NCI-H226 (cell line): Measurements from ENCODE around the gene SLC12A7.
"Not testable (repeated sequence)": the region's sequence is repeated elsewhere in the genome, so short reads cannot be mapped to it uniquely, and the experiment has no call there.

Experiments used
- DNase-seq: peaks from one replicate; pipeline ENCODE4 v3.0.0-alpha.2; 2015

SLC12A7 gene

GRCh38 chr5:1075555-1075881, 36.3 kb downstream of the SLC12A7 start:
- no peak for DNase-seq

DNA sequence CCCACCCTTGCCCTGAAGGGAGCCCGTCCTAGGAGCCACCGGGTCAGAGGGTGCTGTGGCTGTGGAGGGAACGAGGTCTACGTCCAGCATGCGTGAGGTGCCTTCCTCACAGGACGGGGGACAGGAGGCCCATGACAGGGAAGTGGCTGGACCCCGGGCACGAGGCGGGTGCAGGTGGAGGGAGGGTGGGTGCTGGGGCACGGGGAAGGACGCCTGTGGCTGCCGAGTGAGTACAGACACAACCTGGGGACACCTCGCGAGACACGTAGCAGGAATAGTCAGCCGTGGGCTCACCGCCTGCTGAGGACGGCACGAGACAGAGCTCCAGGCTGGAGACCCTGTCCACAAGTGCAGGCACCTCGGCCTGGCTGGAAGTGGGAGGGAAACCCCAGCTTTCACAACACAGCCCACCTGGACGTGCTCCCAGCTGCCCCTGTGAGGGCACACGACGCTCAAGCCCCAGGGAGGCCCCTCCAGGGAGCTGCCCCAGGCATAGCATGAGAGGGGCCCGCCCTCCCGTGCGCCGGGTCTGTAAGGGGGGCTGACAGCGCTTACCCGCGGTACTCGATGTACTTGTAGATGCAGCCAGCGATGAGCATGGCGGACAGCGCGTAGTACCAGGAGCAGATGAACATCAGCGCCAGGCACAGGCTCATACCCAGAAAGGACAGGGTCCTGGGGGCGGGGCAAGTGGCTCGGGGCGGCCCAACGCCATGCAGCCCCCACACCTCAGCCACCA, 36.9 kb downstream of the SLC12A7 start:
- DNase-seq = no peak

DNA sequence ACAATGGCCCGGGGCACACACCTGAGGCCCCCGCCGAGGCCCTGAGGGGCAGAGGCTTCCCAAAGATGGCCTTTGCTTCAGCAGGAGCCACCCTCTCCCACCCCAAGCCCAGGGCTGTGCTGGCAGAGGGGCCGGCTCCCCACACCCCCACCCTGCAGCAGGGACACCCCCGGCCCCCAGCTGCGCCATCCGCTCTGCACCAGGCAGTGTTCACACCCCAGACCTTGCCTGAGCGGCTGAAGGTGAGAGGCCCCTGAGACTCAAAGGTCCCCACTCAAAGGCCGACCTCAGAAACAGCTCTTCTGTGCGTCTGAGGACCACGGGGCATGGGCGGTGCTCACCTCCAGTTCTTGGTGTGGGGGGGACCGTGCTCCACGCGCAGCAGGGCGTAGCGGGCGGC, 37.6 kb downstream of the SLC12A7 start:
- DNase-seq = no peak

DNA sequence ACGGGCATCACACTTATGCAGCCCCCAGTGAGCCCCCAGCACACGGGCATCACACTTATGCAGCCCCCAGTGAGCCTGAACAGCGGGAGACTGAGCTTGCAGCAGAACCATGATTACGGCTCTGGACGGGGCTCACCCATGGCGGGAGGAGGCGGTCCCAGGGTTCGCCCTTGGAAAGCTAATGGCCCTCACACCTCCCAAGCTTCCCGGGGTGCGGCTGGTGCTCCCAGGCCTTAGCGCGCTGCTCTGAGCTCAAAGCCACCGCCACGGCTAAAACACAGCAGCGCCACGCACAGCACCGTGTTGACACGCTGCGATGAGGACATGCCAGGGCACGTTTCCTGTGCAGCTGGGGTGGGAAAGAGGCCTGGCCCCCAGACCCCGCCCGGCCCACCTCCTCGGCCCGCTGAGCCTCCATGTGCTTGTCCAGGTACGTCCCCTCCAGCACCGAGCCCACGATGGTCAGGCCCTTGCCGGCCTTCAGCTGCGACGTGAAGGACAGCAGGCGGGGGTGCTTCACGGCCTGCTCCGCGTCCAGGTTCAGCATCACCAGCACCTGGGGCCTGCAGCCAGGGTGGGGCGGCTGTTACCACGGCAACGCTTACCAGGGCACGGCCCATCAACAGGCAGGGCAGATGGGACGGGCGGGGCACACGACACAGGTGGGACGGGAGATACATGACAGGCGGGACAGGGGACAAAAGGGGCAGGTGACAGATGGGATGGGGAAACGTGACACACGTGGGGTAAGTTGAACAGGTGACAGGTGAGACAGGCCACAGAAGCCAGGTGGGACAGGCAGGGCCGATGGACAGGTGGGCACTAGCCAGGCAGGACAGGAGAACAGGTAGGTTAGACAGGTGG, 38.4 kb downstream of the SLC12A7 start:
- DNase-seq = no peak

DNA sequence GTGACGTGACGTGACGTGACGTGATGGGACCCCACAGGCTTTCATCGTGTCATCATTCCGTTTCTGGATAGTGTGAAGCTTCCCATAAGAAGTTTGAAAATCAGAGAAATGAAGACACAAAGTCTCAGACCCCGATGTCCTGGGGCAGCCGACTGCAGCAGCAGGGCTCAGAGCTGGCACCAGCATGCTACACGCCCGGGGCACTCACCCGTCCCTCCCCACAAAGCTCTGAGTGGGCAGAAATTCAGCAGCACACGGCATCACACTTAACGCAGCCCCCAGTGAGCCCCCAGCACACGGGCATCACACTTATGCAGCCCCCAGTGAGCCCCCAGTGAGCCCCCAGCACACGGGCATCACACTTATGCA, 42.2 kb downstream of the SLC12A7 start:
- no peak for DNase-seq

GRCh38 chr5:1068895-1069719, 42.8 kb downstream of the SLC12A7 start:
- no peak for DNase-seq

GRCh38 chr5:1068204-1068894, 43.5 kb downstream of the SLC12A7 start:
- DNase-seq = no peak

- DNase-seq = no peak
Observed at GRCh38 chr5:1067141-1068121, 44.4 kb downstream of the SLC12A7 start.

DNA sequence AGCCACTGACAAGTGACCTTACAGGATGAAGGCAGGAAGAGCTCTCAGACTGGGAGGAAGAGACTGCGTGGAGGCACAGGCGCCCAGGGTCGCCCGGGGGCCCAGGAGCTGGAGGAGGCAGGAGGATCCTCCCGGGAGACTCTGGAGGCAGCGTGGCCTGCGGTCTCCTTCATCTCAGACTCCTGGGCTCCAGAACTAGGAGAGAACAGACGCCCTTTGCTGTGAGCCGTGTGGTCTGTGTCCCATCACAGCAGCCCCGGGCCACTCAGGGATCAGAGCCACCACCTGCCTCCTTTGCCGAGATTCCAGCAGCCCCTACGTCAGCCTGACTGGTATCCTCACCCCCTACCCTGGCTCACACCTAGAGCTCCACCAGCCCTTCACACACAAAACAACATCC, 45.2 kb downstream of the SLC12A7 start:
- no peak for DNase-seq

- DNase-seq = no peak
Observed at GRCh38 chr5:1065891-1066650, 45.8 kb downstream of the SLC12A7 start.

- no peak for DNase-seq
Observed at GRCh38 chr5:1065143-1065750, 46.6 kb downstream of the SLC12A7 start.

DNA sequence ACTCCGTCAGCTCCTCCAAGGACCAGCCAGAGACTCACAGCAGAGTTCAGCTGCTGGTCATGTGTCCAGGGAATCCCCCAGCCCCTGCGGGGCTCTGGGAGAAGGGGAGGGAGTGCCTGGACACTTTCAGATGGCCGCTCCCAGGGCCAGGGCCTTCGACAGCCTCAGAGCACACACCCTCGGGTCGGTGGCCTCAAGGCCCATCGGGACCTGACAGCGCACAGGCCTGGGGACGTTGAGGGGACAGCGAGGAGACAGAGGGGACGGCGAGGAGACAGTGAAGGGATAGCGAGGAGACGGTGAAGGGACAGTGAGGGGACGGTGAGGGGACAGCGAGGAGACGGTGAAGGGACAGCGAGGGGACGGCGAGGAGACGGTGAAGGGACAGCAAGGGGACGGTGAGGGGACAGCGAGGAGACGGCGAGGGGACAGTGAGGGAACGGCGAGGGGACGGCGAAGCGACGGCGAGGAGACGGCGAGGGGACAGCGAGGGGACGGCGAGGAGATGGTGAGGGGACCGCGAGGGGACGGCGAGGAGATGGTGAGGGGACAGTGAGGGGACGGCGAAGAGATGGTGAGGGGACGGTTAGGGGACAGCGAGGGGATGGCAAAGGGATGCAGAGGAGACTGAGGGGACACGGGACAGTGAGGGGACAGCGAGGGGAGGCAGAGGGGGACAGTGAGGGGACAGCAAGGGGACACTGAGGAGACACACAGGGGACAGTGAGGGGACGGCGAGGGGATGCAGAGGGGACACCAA, 47.3 kb downstream of the SLC12A7 start:
- DNase-seq = no peak

DNA sequence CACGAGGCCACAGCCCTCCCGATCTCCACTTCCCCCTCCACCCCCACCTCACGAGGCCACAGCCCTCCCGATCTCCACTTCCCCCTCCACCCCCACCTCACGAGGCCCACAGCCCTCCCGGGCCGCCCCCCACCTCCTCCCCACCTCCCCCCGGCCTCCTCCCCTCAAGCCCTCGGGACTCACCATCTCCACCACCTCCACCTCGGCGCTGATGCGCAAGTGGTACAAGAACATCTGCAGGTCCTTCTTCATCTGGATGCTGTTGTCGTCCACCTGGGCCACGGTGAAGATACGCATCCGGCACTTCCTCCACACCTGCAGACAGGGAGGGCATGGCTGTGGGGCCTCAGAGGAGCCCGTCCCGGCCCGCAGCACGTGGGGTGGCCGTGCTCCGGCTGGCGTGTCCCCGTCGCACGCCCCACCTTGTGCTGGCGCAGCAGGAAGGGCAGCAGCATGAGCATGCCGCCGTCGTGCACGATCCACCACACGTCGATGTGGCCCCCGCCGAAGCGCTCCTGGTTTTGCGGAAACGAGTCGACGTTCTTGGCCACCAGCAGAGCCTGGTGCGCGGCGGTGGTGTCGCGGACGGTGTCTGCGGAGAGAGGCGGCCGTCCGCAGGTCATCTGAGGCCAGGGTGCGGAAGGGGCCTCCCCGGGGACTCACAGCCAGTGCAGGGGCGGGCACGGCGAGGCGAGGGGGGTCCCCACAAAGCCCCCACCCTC, 48.0 kb downstream of the SLC12A7 start:
- DNase-seq = no peak

DNA sequence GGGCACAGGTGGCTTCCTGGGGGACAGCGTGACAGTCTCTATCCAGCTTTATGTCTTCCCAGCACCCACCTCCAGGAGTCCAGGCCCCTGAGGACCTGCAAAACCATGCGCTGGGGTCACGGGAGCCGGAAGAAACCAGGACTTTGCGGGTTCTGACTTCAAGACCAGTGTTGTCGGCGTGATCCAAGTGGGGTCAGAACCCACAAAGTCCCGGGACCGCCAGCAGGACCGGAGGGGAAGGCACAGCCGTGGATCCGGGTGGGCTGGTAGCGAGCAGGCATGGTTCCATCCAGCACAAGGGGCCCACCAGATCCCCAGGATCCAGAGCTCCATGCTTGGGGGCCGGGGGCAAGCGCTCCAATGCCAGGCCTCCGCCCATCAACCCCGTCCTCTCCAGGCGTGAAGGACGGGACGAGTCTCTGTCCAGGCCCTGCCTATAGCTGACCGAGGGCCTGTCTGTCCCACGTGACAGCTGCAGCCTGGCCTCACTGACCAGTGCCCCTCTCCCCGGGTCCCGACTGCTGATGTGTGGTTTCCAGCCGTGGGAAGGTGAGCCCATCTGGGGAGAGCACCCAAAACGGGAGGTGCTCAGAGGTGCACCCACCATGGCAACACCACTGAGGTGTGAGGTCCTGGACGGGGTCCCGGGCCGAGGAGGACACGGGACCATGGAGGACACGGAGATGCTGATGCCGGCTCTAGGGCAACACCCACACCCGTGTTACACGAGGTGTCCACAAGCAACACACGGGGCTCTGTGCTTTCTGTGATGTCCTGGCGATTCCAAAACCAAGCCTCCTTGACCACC, 48.9 kb downstream of the SLC12A7 start:
- DNase-seq = no peak

GRCh38 chr5:1061916-1062315, 49.9 kb downstream of the SLC12A7 start:
- no peak for DNase-seq

DNA sequence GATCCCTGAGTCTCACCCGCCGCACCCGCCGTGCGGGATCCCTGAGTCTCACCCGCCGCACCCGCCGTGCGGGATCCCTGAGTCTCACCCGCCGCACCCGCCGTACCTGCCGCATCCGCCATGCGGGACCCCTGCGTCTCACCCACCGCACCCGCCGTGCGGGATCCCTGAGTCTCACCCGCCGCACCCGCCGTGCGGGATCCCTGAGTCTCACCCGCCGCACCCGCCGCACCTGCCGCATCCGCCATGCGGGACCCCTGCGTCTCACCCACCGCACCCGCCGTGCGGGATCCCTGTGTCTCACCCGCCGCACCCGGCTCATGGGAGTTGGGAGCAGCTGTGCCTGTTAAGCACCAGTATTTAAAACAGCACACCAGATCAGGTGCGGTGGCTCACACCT, 50.6 kb downstream of the SLC12A7 start:
- DNase-seq = not testable (repeated sequence)

- DNase-seq = no peak
Observed at GRCh38 chr5:1060535-1060981, 51.3 kb downstream of the SLC12A7 start.

DNA sequence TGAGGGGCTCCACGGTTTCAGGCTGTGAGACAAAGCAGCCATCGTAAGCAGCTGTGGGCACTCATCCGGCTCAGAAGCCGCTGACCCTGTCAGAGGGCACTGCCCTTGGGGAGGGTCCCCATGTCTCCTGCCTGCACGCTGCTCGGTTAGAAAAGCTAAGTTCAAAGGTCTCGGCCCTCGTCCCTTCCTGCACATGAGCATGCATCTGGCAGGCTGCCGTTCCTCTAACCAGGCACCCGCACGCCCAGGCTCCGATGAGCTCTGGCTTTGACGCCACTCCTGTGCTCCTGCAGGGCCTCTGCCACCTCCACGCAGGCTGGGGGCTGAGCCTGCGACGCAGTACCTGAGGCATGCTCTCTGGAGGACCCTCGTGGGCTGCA, 52.0 kb downstream of the SLC12A7 start:
- no peak for DNase-seq
